DND-41 (cell line): ENCODE results near the gene ZNF444.

Experiments used
- ATAC-seq: fragments of 200-7000 bp; cut with Tn5 transposase; 3 replicates; pipeline ENCODE4 v1.9.1; 2021; ENCODE audit warnings: low read depth; ENCODE audit not compliant: insufficient read depth
- DNase-seq: peaks from one replicate; pipeline ENCODE4 v3.0.0-alpha.2; 2020
- H2AFZ ChIP-seq: 2 replicates; pipeline ENCODE4 v1.6.0; 2012; ENCODE audit warnings: low read depth, low read length
- H3K27ac ChIP-seq: 2 replicates; pipeline ENCODE4 v1.5.1; 2012; ENCODE audit warnings: low read length, inconsistent platforms
- H3K27me3 ChIP-seq: fragments of 200-600 bp; sonication (generic); 2 replicates; pipeline ENCODE4 v1.6.0; 2012; ENCODE audit warnings: low read length, mild to moderate bottlenecking, inconsistent platforms; ENCODE audit not compliant: insufficient read depth, poor library complexity
- H3K36me3 ChIP-seq: 2 replicates; pipeline ENCODE4 v1.5.1; 2012; ENCODE audit warnings: low read length, inconsistent platforms; ENCODE audit not compliant: insufficient read depth
- H3K4me1 ChIP-seq: 2 replicates; pipeline ENCODE4 v1.5.1; 2012; ENCODE audit warnings: mild to moderate bottlenecking, low read length; ENCODE audit not compliant: insufficient read depth
- H3K4me2 ChIP-seq: 2 replicates; pipeline ENCODE4 v1.6.0; 2012; ENCODE audit warnings: mild to moderate bottlenecking, moderate library complexity, low read length, inconsistent platforms; ENCODE audit not compliant: insufficient read depth
- H3K4me3 ChIP-seq, 2 experiments: fragments of 200-600 bp in 1 of 2; shearing (Covaris generic) in 1 of 2; 2 replicates each; pipeline ENCODE4 v1.5.1; 2012 to 2016; ENCODE audit warnings: inconsistent platforms in 2 of 2, low read length in 2 of 2, mild to moderate bottlenecking in 2 of 2, low read depth in 1 of 2, moderate library complexity in 1 of 2
- H3K79me2 ChIP-seq: 2 replicates; pipeline ENCODE4 v1.6.0; 2012; ENCODE audit warnings: low read length, inconsistent platforms; ENCODE audit not compliant: insufficient read depth
- H3K9ac ChIP-seq: 2 replicates; pipeline ENCODE4 v1.6.0; 2012; ENCODE audit warnings: low read depth, mild to moderate bottlenecking, inconsistent platforms, low read length, moderate library complexity
- H3K9me3 ChIP-seq: 2 replicates; pipeline ENCODE4 v1.5.1; 2012; ENCODE audit warnings: low read length, moderate library complexity, mild to moderate bottlenecking, inconsistent platforms; ENCODE audit not compliant: insufficient read depth, severe bottlenecking
- H4K20me1 ChIP-seq: 2 replicates; pipeline ENCODE4 v1.6.0; 2012; ENCODE audit warnings: low read length; ENCODE audit not compliant: insufficient read depth
- EZH2 ChIP-seq: IDR thresholded peaks from 3 replicates; pipeline ENCODE4 v1.6.1; 2012; ENCODE audit warnings: borderline replicate concordance, low read depth, mild to moderate bottlenecking, moderate library complexity, low read length, inconsistent platforms; ENCODE audit not compliant: severe bottlenecking
- TF ChIP-seq, protein P1 (sequence below): IDR thresholded peaks from 2 replicates; pipeline ENCODE4 v1.5.1; 2012; ENCODE audit warnings: borderline replicate concordance, low read length, moderate library complexity, mild to moderate bottlenecking; ENCODE audit not compliant: poor library complexity, severe bottlenecking; ENCODE audit errors: extremely low read depth

Gene ZNF444

DNA sequence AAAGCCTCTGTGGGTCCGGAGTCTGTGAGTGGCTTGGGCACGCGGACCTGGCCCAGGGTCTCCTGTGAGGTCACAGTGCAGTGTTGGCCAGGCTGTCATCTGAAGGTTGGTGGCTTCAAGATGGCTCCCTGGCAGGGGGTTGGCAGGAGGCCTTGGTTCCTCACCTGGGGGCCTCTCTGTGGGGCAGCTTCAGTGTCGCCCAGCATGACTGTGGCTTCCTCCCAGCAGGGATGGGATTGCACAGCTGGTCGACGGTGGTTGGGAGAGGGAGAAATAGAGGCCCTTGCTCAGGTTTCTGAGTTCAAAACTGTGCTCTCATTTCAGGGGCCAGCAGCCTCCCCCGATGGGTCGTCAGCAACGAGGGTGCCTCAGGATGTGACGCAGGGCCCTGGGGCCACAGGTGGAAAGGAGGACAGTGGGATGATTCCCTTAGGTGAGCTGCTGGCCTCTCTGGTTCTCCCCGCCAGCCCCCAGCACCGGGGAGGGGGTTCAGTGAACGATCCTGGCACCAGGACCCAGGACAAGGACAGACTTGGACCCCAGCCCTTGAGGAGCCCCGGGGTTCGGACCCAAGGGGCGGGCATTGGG, 17.2 kb downstream of the ZNF444 start:
- Histone ChIP-seq H3K36me3 (peaks cover 79% of the 10 kb centered on the region), H4K20me1 (peaks cover 14% of the 10 kb centered on the region; the same call in 1 of the 2 replicates), H3K27ac (no peak overlapping the region), H2AFZ (no peak overlapping the region), H3K4me2 (no peak overlapping the region), H3K9ac (no peak overlapping the region), H3K4me3 (no peak overlapping the region), H3K27me3 (no peaks in the 10 kb centered on the region), H3K4me1 (peaks cover 24% of the 10 kb centered on the region), H3K9me3 (peaks cover under 1% of the 10 kb centered on the region), H3K79me2 (peaks cover under 1% of the 10 kb centered on the region; the same call in 1 of the 2 replicates)
- no peak for ATAC-seq
- DNase-seq: no peak
- no peak for TF ChIP-seq EZH2
- TF ChIP-seq, protein P1, sequence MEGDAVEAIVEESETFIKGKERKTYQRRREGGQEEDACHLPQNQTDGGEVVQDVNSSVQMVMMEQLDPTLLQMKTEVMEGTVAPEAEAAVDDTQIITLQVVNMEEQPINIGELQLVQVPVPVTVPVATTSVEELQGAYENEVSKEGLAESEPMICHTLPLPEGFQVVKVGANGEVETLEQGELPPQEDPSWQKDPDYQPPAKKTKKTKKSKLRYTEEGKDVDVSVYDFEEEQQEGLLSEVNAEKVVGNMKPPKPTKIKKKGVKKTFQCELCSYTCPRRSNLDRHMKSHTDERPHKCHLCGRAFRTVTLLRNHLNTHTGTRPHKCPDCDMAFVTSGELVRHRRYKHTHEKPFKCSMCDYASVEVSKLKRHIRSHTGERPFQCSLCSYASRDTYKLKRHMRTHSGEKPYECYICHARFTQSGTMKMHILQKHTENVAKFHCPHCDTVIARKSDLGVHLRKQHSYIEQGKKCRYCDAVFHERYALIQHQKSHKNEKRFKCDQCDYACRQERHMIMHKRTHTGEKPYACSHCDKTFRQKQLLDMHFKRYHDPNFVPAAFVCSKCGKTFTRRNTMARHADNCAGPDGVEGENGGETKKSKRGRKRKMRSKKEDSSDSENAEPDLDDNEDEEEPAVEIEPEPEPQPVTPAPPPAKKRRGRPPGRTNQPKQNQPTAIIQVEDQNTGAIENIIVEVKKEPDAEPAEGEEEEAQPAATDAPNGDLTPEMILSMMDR: no peak

- Histone ChIP-seq H3K9ac (no peak overlapping the region), H3K27ac (no peak overlapping the region), H3K9me3 (peaks cover 2% of the 10 kb centered on the region), H3K4me2 (no peak overlapping the region), H2AFZ (no peak overlapping the region), H4K20me1 (peaks cover 8% of the 10 kb centered on the region; the same call in 1 of the 2 replicates), H3K36me3 (peaks cover 72% of the 10 kb centered on the region), H3K27me3 (no peaks in the 10 kb centered on the region), H3K79me2 (no peaks in the 10 kb centered on the region), H3K4me3 (no peak overlapping the region), H3K4me1 (peaks cover 32% of the 10 kb centered on the region)
- TF ChIP-seq, protein P1: no peak
- TF ChIP-seq EZH2: no peak
- DNase-seq: no peak
- ATAC-seq: no peak
Observed at GRCh38 chr19:56159009-56159559, 18.0 kb downstream of the ZNF444 start.

- no peak overlapping the region for H3K4me2 ChIP-seq
- H3K4me3 ChIP-seq: no peak overlapping the region
- no peak for TF ChIP-seq EZH2
- TF ChIP-seq, protein P1: no peak
- H3K79me2 ChIP-seq: no peaks in the 10 kb centered on the region
- no peak overlapping the region for H3K9ac ChIP-seq
- peaks cover 67% of the 10 kb centered on the region for H3K36me3 ChIP-seq
- peaks cover 38% of the 10 kb centered on the region for H3K4me1 ChIP-seq
- H3K9me3 ChIP-seq: peaks cover 2% of the 10 kb centered on the region
- no peak overlapping the region for H3K27ac ChIP-seq
- H3K27me3 ChIP-seq: no peaks in the 10 kb centered on the region
- DNase-seq (no peak), ATAC-seq (no peak)
- peaks cover 4% of the 10 kb centered on the region; the same call in 1 of the 2 replicates for H4K20me1 ChIP-seq
- H2AFZ ChIP-seq: no peak overlapping the region
Observed at GRCh38 chr19:56159622-56160271, 18.7 kb downstream of the ZNF444 start.
